Stimulated activated CD4-positive, alpha-beta T cell treated with anti-CD3 and anti-CD28 coated beads, Interleukin-12 subunit alpha, Interleukin-12 subunit beta, amount 100 ng/mL, for 4 hours (primary cell): ENCODE data around the gene SETD3.

Experiments used
- DNase-seq: peaks from one replicate; pipeline ENCODE4 v3.0.0-alpha.2; 2020

SETD3 gene

GRCh38 chr14:99387880-99388279 lies 92.8 kb downstream of the SETD3 start:
- DNase-seq: no peak

GRCh38 chr14:99384450-99385417 lies 95.9 kb downstream of the SETD3 start:
- no peak for DNase-seq

GRCh38 chr14:99383472-99384449 lies 96.9 kb downstream of the SETD3 start:
- no peak for DNase-seq

GRCh38 chr14:99382781-99383471 lies 97.7 kb downstream of the SETD3 start:
- DNase-seq: no peak

- DNase-seq: no peak
Measured at GRCh38 chr14:99382071-99382470, 98.6 kb downstream of the SETD3 start.

- no peak for DNase-seq
Measured at GRCh38 chr14:99381688-99382060, 99.0 kb downstream of the SETD3 start.

GRCh38 chr14:99380991-99381687 lies 99.5 kb downstream of the SETD3 start:
- no peak for DNase-seq

- no peak for DNase-seq
Measured at GRCh38 chr14:99380402-99380801, 100.3 kb downstream of the SETD3 start.

- DNase-seq: no peak
Measured at GRCh38 chr14:99378782-99379214, 101.9 kb downstream of the SETD3 start.

GRCh38 chr14:99377951-99378350 lies 102.7 kb downstream of the SETD3 start:
- no peak for DNase-seq

GRCh38 chr14:99374964-99375363 lies 105.7 kb downstream of the SETD3 start:
- DNase-seq: no peak

GRCh38 chr14:99363616-99364290 lies 116.9 kb downstream of the SETD3 start:
- no peak for DNase-seq

- no peak for DNase-seq
Measured at GRCh38 chr14:99363051-99363450, 117.6 kb downstream of the SETD3 start.

GRCh38 chr14:99361596-99362215 lies 119.0 kb downstream of the SETD3 start:
- no peak for DNase-seq

- no peak for DNase-seq
Measured at GRCh38 chr14:99360774-99361595, 119.7 kb downstream of the SETD3 start.

GRCh38 chr14:99359906-99360305 lies 120.8 kb downstream of the SETD3 start:
- no peak for DNase-seq

- DNase-seq: no peak
Measured at GRCh38 chr14:99357916-99358390, 122.7 kb downstream of the SETD3 start.

GRCh38 chr14:99357151-99357915 lies 123.3 kb downstream of the SETD3 start:
- DNase-seq: no peak

- no peak for DNase-seq
Measured at GRCh38 chr14:99356031-99356608, 124.5 kb downstream of the SETD3 start.
